OCI-LY7 (cell line): ENCODE results near the gene COL4A3. TPM values are rescaled to one million over a fixed set of nuclear protein-coding genes. Genes with fewer than 3 reads are reported as not detected.

Experiments used
- BruUV-seq: library from RNA; stranded (reverse); fragments of 400-500 nt; replicated peaks from 2 replicates; lab custom pipeline; 2021; lab: Mats Ljungman, UMichigan
- CTCF ChIA-PET: fragments of 300-600 bp; sonication (Branson Sonifier 250); formaldehyde crosslinking; loops from one replicate; lab custom pipeline; 2022; ENCODE audit warnings: antibody characterized with exemption; ENCODE audit not compliant: unreplicated experiment; lab: Charles Lee
- POLR2A ChIA-PET: fragments of 300-600 bp; sonication (Branson Sonifier 250); formaldehyde crosslinking; loops from one replicate; lab custom pipeline; 2022; ENCODE audit warnings: antibody characterized with exemption; lab: Charles Lee
- DNase-seq: peaks from one replicate; pipeline ENCODE4 v3.0.0-alpha.2; 2015; ENCODE audit warnings: low spot score
- H2AFZ ChIP-seq: fragments of 200-600 bp; sonication (generic), shearing (Covaris generic); 2 replicates; pipeline ENCODE4 v1.6.1; 2014; ENCODE audit warnings: mild to moderate bottlenecking, antibody characterized with exemption, low read length, moderate library complexity
- H3K27ac ChIP-seq: fragments of 200-600 bp; sonication (generic); 2 replicates; pipeline ENCODE4 v1.5.1; 2014; ENCODE audit warnings: mixed run types, low read depth, mild to moderate bottlenecking, moderate library complexity, low read length, inconsistent platforms; ENCODE audit not compliant: poor library complexity, severe bottlenecking
- H3K36me3 ChIP-seq: fragments of 200-600 bp; sonication (generic); 2 replicates; pipeline ENCODE4 v1.6.1; 2014; ENCODE audit warnings: mild to moderate bottlenecking, antibody characterized with exemption, low read length, moderate library complexity, mixed read lengths; ENCODE audit not compliant: insufficient read depth
- H3K4me1 ChIP-seq: fragments of 200-600 bp; sonication (generic); 2 replicates; pipeline ENCODE4 v1.5.1; 2014; ENCODE audit warnings: mild to moderate bottlenecking, low read length; ENCODE audit not compliant: insufficient read depth, poor library complexity, severe bottlenecking
- H3K4me2 ChIP-seq: fragments of 200-600 bp; sonication (generic); 2 replicates; pipeline ENCODE4 v1.6.1; 2014; ENCODE audit warnings: mild to moderate bottlenecking, low read length
- H3K4me3 ChIP-seq: fragments of 200-600 bp; sonication (generic); 2 replicates; pipeline ENCODE4 v1.5.1; 2014; ENCODE audit warnings: mild to moderate bottlenecking, low read depth, low read length; ENCODE audit not compliant: poor library complexity, severe bottlenecking
- H3K79me2 ChIP-seq: fragments of 200-600 bp; sonication (generic); 2 replicates; pipeline ENCODE4 v1.6.1; 2016; ENCODE audit warnings: low read depth, mild to moderate bottlenecking, low read length, moderate library complexity, mixed read lengths; ENCODE audit not compliant: insufficient read depth
- H3K9me2 ChIP-seq: fragments of 200-600 bp; sonication (generic); 2 replicates; pipeline ENCODE4 v1.6.1; 2016; ENCODE audit warnings: mild to moderate bottlenecking, low read length, mixed read lengths; ENCODE audit not compliant: insufficient read depth
- H3K9me3 ChIP-seq: fragments of 200-600 bp; sonication (generic); 2 replicates; pipeline ENCODE4 v1.6.1; 2014; ENCODE audit warnings: mild to moderate bottlenecking, mixed run types, low read length, mixed read lengths
- H4K20me1 ChIP-seq: fragments of 200-600 bp; sonication (generic); 2 replicates; pipeline ENCODE4 v1.6.1; 2014; ENCODE audit warnings: mild to moderate bottlenecking, antibody characterized with exemption, low read length, moderate library complexity, mixed read lengths; ENCODE audit not compliant: insufficient read depth
- CTCF ChIP-seq: fragments of 200-600 bp; sonication (generic); conservative IDR thresholded peaks from 2 replicates; pipeline ENCODE4 v1.5.1; 2014; ENCODE audit warnings: mild to moderate bottlenecking, antibody characterized with exemption, low read length, moderate library complexity, mixed read lengths
- EZH2phosphoT487 ChIP-seq: fragments of 200-600 bp; sonication (generic); IDR thresholded peaks from 2 replicates; pipeline ENCODE4 v1.6.1; 2018; ENCODE audit warnings: low read depth, borderline replicate concordance, mild to moderate bottlenecking, mixed run types, antibody characterized with exemption, low read length, moderate library complexity, mixed read lengths
- intact Hi-C: fragments of 100-400 bp; cut with micrococcal nuclease; formaldehyde crosslinking; loops from one replicate; pipeline ENCODE4 v1.10.0; 2022; ENCODE audit not compliant: unreplicated experiment
- total RNA-seq, 2 experiments: library from RNA; depleted of rRNA in 1 of 2; stranded (reverse); fragments of >200 nt in 1 of 2; shearing (Covaris generic) in 1 of 2; gene quantifications; 2 replicates each; pipeline ENCODE4 v1.2.3, GENCODE V29; 2014 to 2022

The COL4A3 gene
- total RNA-seq, 2 experiments from 2014 or later = 0.06 to 10.9 TPM

GRCh38 chr2:227349989-227350612, 185.7 kb downstream of the COL4A3 start:
- Histone ChIP-seq H3K9me3 (no peaks in the 10 kb centered on the region), H3K4me1 (no peaks in the 10 kb centered on the region), H3K9me2 (no peaks in the 10 kb centered on the region), H3K79me2 (no peaks in the 10 kb centered on the region), H2AFZ (no peak overlapping the region), H3K27ac (no peak overlapping the region), H3K36me3 (peaks cover 41% of the 10 kb centered on the region; the same call in 1 of the 2 replicates), H3K4me2 (no peak overlapping the region), H3K4me3 (no peak overlapping the region), H4K20me1 (no peaks in the 10 kb centered on the region; the same call in 1 of the 2 replicates)
- no peak for DNase-seq
- TF ChIP-seq EZH2phosphoT487 = no peak
- TF ChIP-seq CTCF = no peak
- BruUV-seq = no TSS peak
- ChIA-PET CTCF (no interaction called here), POLR2A (interaction anchor here (1.0 kb wide), 1 partner anchor 9 kb away, joined by 4 read pairs; no protein-coding TSS in a partner anchor)
- intact Hi-C loops = no loop called here

GRCh38 chr2:227351639-227352038, 187.2 kb downstream of the COL4A3 start:
- no peaks in the 10 kb centered on the region for H3K9me2 ChIP-seq
- H3K4me1 ChIP-seq = no peaks in the 10 kb centered on the region
- no peak overlapping the region for H3K4me3 ChIP-seq
- no TSS peak for BruUV-seq
- intact Hi-C loops = no loop called here
- no peak overlapping the region for H2AFZ ChIP-seq
- peaks cover 45% of the 10 kb centered on the region; the same call in 1 of the 2 replicates for H3K36me3 ChIP-seq
- no peak for DNase-seq
- TF ChIP-seq EZH2phosphoT487 (no peak), CTCF (no peak)
- no peak overlapping the region for H3K27ac ChIP-seq
- CTCF ChIA-PET = no interaction called here
- no peaks in the 10 kb centered on the region for H3K79me2 ChIP-seq
- POLR2A ChIA-PET = interaction anchor here (1.0 to 1.3 kb wide), 3 partner anchors 10 to 15 kb away, joined by 3 to 4 read pairs (median 4); no protein-coding TSS in a partner anchor
- no peaks in the 10 kb centered on the region for H3K9me3 ChIP-seq
- H3K4me2 ChIP-seq = no peak overlapping the region
- no peaks in the 10 kb centered on the region; the same call in 1 of the 2 replicates for H4K20me1 ChIP-seq

GRCh38 chr2:227360351-227360750, 195.9 kb downstream of the COL4A3 start:
- CTCF ChIA-PET = no interaction called here
- intact Hi-C loops = no loop called here
- no TSS peak for BruUV-seq

More at GRCh38 chr2:227360351-227360750, 195.9 kb downstream of the COL4A3 start:
- no peak overlapping the region for H3K4me3 ChIP-seq
- peaks cover 42% of the 10 kb centered on the region for H3K36me3 ChIP-seq
- DNase-seq = no peak
- POLR2A ChIA-PET = no interaction called here
- H3K79me2 ChIP-seq = no peaks in the 10 kb centered on the region
- TF ChIP-seq CTCF = no peak
- TF ChIP-seq EZH2phosphoT487 = no peak
- no peaks in the 10 kb centered on the region for H3K4me1 ChIP-seq
- no peak overlapping the region for H3K27ac ChIP-seq
- H4K20me1 ChIP-seq = no peaks in the 10 kb centered on the region
- no peak overlapping the region for H2AFZ ChIP-seq
- no peak overlapping the region for H3K4me2 ChIP-seq
- H3K9me2 ChIP-seq = no peaks in the 10 kb centered on the region
- H3K9me3 ChIP-seq = no peaks in the 10 kb centered on the region
